H1 (cell line): ENCODE results near the gene ABCB11. TPM values are rescaled to one million over a fixed set of nuclear protein-coding genes. Genes with fewer than 3 reads are reported as not detected.

Source experiments
- ATF3 ChIP-seq: IDR thresholded peaks from 2 replicates; pipeline ENCODE4 v1.6.1; 2011; ENCODE audit warnings: low read depth, mild to moderate bottlenecking, low read length; ENCODE audit not compliant: insufficient read depth
- EZH2 ChIP-seq: fragments of 200-600 bp; sonication (generic); IDR thresholded peaks from 2 replicates; pipeline ENCODE4 v1.7.1; 2012; ENCODE audit warnings: low read depth, mild to moderate bottlenecking, moderate library complexity, low read length, inconsistent platforms; ENCODE audit not compliant: severe bottlenecking
- GTF2F1 ChIP-seq: IDR thresholded peaks from 2 replicates; pipeline ENCODE4 v1.6.1; 2012; ENCODE audit warnings: low read depth, low read length, improper control_type of control experiment, borderline replicate concordance
- POU5F1 ChIP-seq: IDR thresholded peaks from 2 replicates; pipeline ENCODE4 v1.6.1; 2011; ENCODE audit warnings: low read depth, mild to moderate bottlenecking, low read length, moderate library complexity
- ZNF274 ChIP-seq: IDR thresholded peaks from 2 replicates; pipeline ENCODE4 v1.7.0; 2012; ENCODE audit warnings: low read length, borderline replicate concordance; ENCODE audit errors: extremely low read depth
- polyA plus RNA-seq, 7 experiments: library from polyadenylated mRNA; depleted of rRNA in 3 of 7; stranded (reverse) in 5 of 7; unstranded in 2 of 7; fragments of >200 nt in 5 of 7; fragments of 200-250 nt in 2 of 7; gene quantifications; 1 replicate in 5 of 7; 2 replicates in 1 of 7; 4 replicates in 1 of 7; pipeline versions ENCODE4 v1.2.1 to v1.2.3, GENCODE V29; 2011 to 2013; ENCODE audit warnings: missing spikeins in 2 of 7, mixed read lengths in 2 of 7
- total RNA-seq: library from RNA; stranded (reverse); fragmentation: NEBNext Ultra II Directional; extraction: Animal tissue kit (Norgen Biotek cat#: 25700); gene quantifications from 2 replicates; pipeline ENCODE4 v1.2.1, GENCODE V29; 2021

The ABCB11 gene
- total and polyA plus RNA-seq, 2 of the 8 experiments (the other 6 are each of a cell fraction or from before 2014, with no cell fraction given) = not detected

GRCh38 chr2:169007941-169008340, 23.2 kb downstream of the ABCB11 start (continued):
- TF ChIP-seq EZH2 (no peak), GTF2F1 (no peak), POU5F1 (no peak), ZNF274 (no peak), ATF3 (no peak)
